K562 (cell line): ENCODE data around the gene TMEM217. TPM values are rescaled to one million over a fixed set of nuclear protein-coding genes. Genes with fewer than 3 reads are reported as not detected.

ENCODE experiments used
- ARID2 ChIP-seq: fragments of 450-650 bp; IDR thresholded peaks from 2 replicates; pipeline ENCODE4 v1.6.1; 2017; ENCODE audit warnings: antibody characterized with exemption, mild to moderate bottlenecking
- CCAR2 ChIP-seq: fragments of 200-400 bp; formaldehyde crosslinking; IDR thresholded peaks from 2 replicates; pipeline ENCODE4 v1.6.1; 2017; ENCODE audit warnings: mild to moderate bottlenecking, low read depth, low read length
- CHCHD3 ChIP-seq: fragments of 250-450 bp; sonication (Bioruptor Pico); IDR thresholded peaks from 2 replicates; pipeline ENCODE4 v2.1.2; 2022; ENCODE audit warnings: mild to moderate bottlenecking
- KDM2B ChIP-seq: fragments of 250-450 bp; sonication (Bioruptor Pico); IDR thresholded peaks from 2 replicates; pipeline ENCODE4 v1.8.0; 2021; ENCODE audit warnings: mild to moderate bottlenecking, moderate library complexity
- MAFG ChIP-seq: fragments of 450-650 bp; conservative IDR thresholded peaks from 2 replicates; pipeline ENCODE4 v1.6.1; 2016; ENCODE audit warnings: missing genetic modification characterization, missing compliant biosample characterization
- SIX5 ChIP-seq, 2 experiments: IDR thresholded peaks; 2 replicates each; pipeline ENCODE4 v1.6.1; 2011; ENCODE audit warnings: low read length in 2 of 2, borderline replicate concordance in 1 of 2, low read depth in 1 of 2, mild to moderate bottlenecking in 1 of 2, moderate library complexity in 1 of 2; ENCODE audit not compliant: insufficient read depth in 1 of 2
- TFAM ChIP-seq: fragments of 250-450 bp; sonication (Bioruptor Pico); conservative IDR thresholded peaks from 2 replicates; pipeline ENCODE4 v1.5.0; 2021; ENCODE audit warnings: mild to moderate bottlenecking, moderate library complexity
- ZBTB17 ChIP-seq: fragments of 450-650 bp; formaldehyde crosslinking; IDR thresholded peaks from 2 replicates; pipeline ENCODE4 v1.4.0; 2020; ENCODE audit warnings: mild to moderate bottlenecking
- ZNF175 ChIP-seq: fragments of 200-800 bp; sonication (Bioruptor generic); IDR thresholded peaks from 2 replicates; pipeline ENCODE4 v1.6.1; 2016; ENCODE audit warnings: low read depth, mild to moderate bottlenecking, missing genetic modification characterization, missing compliant biosample characterization
- ZNF766 ChIP-seq: fragments of 200-800 bp; sonication (Bioruptor generic); conservative IDR thresholded peaks from 2 replicates; pipeline ENCODE4 v1.6.1; 2016; ENCODE audit warnings: missing genetic modification characterization, missing compliant biosample characterization
- polyA plus RNA-seq, 8 experiments: library from polyadenylated mRNA; depleted of rRNA in 4 of 8; stranded (reverse) in 5 of 8; unstranded in 3 of 8; fragments of >200 nt; fragmentation: Nextera tagmentation in 2 of 8; fragmentation: Illumina TruSeq in 1 of 8; extraction: Ambion mirVana in 2 of 8; extraction: Trizol in 1 of 8; gene quantifications; 2 replicates each; pipeline versions ENCODE4 v1.2.1 to v1.2.3, GENCODE V29; 2011 to 2014; ENCODE audit warnings: inconsistent platforms in 1 of 8, missing spikeins in 1 of 8
- total RNA-seq, 7 experiments: library from RNA; depleted of rRNA in 6 of 7; stranded (reverse); fragments of >200 nt in 6 of 7; fragmentation: Illumina TruSeq in 2 of 7; extraction: Trizol in 2 of 7; gene quantifications; 2 replicates each; pipeline versions ENCODE4 v1.2.1 to v1.2.3, GENCODE V29; 2011 to 2021; ENCODE audit warnings: low replicate concordance in 1 of 7
- TF ChIP-seq, protein P1 (sequence below): sonication (generic); formaldehyde crosslinking; IDR thresholded peaks from 2 replicates; pipeline ENCODE4 v1.8.1; 2023; ENCODE audit warnings: mild to moderate bottlenecking, missing genetic modification reagents, moderate library complexity

Gene TMEM217
- total and polyA plus RNA-seq, 9 of the 15 experiments (the other 6 are each of a cell fraction or from before 2014, with no cell fraction given), result 1.3 to 8.0 (median 1.9) TPM

DNA sequence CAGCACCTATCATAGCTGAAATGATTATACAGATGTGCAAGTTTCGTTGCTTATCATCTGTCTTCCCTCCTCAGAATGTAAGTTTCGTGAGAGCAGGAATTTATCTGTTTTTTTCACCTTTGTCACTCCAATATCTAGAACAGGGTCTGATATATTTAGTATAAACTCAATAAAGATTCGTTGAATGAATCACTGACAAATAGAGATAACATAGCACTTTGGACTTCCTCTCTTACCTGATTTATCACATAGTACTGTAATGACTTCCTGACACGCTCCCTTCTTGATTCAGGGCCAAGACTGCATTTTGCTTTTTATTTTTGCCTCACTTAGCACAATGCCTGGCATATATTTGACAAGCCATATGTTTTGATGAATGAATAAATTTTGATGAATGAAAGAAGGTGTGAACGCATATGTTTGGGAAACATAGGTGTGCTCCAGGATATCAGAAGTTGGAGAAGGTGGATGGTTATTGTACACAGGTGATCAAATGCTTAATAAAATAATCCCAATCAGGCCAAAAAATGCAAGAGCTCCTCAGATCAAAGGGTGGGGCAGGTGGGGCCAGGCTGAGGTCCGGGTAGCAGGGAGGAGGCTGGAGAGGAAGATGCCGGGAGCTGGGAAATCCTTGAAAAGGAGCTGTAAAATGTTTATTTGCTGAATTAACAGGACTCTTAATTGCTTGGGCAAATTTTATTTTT, 55.0 kb downstream of the TMEM217 start (continued):
- TF ChIP-seq MAFG (no peak), TFAM (CRISPR knock-in tag) (no peak), ZNF175 (CRISPR knock-in tag) (no peak), ARID2 (no peak), CCAR2 (no peak), ZBTB17 (CRISPR knock-in tag) (no peak), ZNF766 (no peak), SIX5 (IDR thresholded peaks at IDR 0.05; ENCODE audit: borderline replicate concordance in 1 of 2, insufficient read depth in 1 of 2, low read depth in 1 of 2, low read length in 2 of 2) (no peak), KDM2B (no peak), CHCHD3 (CRISPR knock-in tag) (no peak)
- TF ChIP-seq, protein P1, sequence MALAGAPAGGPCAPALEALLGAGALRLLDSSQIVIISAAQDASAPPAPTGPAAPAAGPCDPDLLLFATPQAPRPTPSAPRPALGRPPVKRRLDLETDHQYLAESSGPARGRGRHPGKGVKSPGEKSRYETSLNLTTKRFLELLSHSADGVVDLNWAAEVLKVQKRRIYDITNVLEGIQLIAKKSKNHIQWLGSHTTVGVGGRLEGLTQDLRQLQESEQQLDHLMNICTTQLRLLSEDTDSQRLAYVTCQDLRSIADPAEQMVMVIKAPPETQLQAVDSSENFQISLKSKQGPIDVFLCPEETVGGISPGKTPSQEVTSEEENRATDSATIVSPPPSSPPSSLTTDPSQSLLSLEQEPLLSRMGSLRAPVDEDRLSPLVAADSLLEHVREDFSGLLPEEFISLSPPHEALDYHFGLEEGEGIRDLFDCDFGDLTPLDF (CRISPR knock-in tag), result no peak
